AG09319 (cell line): Measurements from ENCODE around the gene ARL4D.
"Not testable (repeated sequence)": the region's sequence is repeated elsewhere in the genome, so short reads cannot be mapped to it uniquely, and the experiment has no call there.

Source experiments
- DNase-seq: peaks from one replicate; pipeline ENCODE4 v3.0.0-alpha.2; 2010; ENCODE audit warnings: low read depth; ENCODE audit errors: extremely low read depth
- TF ChIP-seq, protein P1 (sequence below): IDR thresholded peaks from 2 replicates; pipeline ENCODE4 v1.5.1; 2011; ENCODE audit warnings: low read depth, mild to moderate bottlenecking, inconsistent platforms, low read length, moderate library complexity

ARL4D gene

DNA sequence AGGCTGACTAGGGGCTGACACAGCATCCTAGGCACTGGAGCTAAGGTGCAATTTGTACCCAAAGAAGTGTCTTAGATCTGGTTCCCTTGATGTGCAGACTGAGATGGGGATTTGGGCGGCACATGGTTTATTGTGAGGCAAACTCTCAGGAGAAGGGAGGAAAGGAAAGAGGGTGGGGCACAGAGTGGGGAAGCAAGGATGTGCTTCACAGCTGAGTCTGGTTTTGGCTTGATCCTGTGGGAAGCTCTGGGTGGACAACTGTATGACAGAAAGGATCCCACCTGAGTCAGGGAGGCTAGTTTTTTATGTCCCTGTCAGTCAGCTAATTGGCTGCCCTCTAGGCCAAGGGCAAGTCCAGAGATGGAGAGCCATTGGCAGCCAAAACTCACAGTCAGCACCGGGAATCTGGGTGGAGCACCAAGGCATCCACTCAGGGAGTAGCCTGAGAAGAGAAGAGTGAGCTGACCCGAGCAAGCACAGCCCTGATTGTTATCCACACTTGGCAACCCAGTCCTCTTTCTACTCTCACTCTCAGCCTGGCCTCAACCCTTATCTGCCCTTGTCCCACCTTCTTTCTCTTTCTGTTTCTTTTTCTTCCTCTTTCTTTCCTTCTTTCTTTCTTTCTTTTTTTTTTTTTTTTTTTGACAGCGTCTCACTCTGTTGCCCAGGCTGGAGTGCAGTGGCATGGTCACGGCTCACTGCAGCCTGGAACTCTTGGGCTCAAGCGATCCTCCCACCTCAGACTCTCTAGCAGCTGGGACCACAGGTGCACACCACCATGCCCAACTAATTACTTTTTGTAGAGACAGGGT, 12.0 kb downstream of the ARL4D start:
- DNase-seq: no peak
- TF ChIP-seq, protein P1, sequence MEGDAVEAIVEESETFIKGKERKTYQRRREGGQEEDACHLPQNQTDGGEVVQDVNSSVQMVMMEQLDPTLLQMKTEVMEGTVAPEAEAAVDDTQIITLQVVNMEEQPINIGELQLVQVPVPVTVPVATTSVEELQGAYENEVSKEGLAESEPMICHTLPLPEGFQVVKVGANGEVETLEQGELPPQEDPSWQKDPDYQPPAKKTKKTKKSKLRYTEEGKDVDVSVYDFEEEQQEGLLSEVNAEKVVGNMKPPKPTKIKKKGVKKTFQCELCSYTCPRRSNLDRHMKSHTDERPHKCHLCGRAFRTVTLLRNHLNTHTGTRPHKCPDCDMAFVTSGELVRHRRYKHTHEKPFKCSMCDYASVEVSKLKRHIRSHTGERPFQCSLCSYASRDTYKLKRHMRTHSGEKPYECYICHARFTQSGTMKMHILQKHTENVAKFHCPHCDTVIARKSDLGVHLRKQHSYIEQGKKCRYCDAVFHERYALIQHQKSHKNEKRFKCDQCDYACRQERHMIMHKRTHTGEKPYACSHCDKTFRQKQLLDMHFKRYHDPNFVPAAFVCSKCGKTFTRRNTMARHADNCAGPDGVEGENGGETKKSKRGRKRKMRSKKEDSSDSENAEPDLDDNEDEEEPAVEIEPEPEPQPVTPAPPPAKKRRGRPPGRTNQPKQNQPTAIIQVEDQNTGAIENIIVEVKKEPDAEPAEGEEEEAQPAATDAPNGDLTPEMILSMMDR: no peak

DNA sequence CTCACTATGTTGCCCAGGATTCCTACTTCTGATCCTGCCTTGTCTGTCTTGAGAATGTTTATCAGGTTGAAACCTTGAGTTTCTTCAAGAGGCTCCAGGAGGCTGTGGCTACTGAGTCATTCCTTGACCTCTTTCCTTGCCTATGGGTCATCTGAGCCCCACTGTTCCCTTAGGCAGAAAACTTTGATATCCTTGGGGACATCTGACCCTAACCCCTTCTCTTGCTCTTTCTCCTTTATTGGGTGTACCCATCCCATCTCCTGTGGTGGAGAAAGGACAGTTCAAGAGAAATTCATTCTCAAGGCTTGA, 12.5 kb downstream of the ARL4D start:
- no peak for DNase-seq
- TF ChIP-seq, protein P1: no peak

DNA sequence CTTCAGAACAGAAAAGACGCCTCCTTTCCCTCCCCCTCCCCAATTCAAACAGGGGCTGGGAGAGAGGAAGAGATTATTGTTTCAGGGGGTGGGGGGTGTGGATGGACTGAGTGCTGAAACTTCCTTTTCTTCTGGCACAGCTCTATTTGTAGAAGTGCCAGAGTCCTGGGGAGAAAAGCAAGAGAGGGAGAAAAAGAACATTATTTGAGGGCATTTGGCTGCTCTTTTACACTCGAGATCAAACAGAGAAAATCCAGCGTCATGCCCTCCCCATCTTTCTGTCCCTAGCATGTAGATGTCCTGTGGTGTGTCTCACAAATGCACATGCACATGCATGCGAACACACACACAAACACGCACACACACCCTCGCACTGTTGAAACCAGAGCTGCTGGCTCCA, 13.0 kb downstream of the ARL4D start:
- DNase-seq: no peak
- TF ChIP-seq, protein P1: no peak

DNA sequence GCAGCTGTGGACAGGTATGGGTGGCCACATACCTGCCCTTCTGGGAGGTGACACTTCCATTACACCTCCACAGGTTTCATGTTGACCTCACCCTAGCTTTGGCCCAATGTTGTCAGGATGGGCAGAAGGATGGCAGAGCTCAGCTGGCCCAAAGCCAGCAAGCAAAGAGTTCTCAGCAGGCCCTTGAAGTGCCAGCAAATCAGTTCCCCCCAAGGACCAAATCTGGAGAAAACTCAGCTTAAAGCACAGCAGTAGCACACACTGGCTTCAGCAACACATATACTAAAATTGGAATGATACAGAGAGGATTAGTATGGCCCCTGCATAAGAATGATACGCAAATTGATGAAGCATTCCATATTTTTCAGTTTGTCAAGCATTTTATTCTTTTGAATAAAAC, 13.4 kb downstream of the ARL4D start:
- TF ChIP-seq, protein P1: no peak
- DNase-seq: no peak

DNA sequence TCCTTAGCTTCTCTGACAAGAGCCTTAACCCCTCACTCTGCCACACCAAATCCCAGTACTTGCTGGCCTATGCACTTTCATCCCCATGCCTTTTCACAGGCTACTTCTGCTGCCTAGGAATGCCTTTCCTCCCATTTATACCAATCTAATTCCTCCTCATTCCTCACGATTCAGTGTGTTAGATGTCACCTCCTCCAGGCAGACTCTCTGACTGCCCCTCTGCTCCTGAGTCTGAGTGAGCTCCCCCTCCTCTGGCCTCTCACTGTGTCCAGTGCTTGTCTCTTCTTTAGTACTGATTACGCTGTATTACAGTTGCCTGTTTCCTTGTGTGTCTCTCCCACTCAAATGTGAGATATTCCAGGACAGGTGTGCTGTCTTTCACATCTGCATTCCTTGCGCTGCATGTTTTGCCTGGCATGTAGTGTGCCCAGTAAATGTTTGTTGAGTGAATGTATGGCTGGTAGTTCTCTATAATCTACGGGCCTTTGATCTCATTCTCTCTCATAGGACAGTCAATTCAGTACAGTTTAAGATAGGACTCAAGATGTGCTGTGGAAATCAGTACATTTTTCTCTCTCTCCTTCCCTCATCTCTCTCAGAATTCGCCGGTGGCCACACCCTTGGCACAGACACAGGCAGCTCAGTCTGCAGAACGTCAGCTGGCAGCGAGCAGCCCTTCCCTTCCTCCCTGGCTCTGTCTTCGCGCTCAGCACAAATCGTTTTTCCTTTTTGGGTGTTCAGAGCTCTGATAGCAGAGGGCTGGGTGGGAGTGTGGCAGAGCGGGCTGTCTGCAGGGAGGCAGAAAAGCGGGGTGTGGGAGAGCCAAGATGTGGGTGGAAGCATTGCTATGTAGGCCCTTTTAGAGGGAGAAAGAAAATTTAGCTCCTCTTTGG, 18.5 kb downstream of the ARL4D start:
- DNase-seq: peak; percentile 30
- TF ChIP-seq, protein P1: no peak

DNA sequence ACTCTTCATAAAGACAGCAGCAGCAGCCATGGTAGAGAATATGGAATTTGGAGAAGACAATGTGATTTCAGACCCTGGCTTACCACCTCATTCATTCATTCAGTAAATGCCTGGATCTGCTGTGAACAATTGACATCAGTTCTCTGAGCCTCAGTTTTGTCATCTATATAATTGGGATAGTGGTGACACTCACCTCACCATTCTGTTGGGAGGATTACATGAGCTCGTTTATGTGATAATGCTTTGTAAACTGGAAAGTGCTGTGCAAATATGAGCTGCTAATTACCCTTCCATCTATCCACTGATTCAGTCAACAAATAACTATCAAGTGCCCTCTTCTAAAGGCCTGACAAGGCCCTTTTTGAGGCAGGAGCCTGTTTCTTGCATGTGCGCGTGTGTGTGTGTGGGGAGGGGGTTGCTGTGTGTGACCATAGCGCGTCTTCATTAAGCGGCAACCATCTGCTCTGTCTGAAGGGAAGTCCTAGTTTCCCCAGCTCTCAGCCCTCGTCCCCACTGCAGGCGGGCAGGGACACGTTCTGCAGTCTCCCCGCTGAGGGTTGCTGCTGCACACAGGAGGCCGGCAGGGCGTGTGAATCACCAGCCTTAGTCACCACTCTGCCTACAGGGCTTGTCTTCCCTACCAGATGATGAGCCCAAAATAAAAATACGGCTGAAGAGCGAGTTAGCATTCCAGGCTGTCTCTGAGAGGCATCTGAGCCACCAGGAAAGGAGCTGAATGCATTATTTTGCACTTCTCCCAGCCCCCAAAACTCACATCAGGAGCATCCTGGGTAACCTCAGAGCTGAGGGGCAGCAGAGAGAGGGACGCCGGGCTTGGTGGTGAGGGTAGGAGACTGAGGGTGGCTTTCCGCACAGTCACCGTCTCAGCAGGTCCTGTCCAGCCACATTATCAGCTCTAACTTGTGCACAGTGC, 19.9 kb downstream of the ARL4D start:
- DNase-seq: peak; percentile 42
- TF ChIP-seq, protein P1: peak; percentile 21

DNA sequence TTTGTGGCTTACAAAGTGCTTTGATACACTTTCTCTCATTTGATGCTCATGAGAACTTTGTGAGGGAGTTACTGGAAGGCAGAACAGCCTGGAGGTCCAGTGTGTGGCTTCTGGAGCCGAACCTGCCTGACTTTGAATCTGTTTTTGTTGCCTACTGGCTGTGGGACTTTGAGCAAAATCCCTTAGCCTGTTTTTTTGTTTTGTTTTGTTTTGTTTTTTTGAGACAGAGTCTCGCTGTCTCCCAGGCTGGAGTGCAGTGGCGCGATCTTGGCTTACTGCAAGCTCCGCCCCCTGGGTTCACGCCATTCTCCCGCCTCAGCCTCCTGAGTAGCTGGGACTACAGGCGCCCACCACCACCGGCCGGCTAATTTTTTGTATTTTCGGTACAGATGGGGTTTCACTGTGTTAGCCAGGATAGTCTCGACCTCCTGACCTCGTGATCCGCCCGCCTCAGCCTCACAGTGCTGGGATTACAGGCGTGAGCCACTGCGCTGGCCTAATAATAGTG, 20.6 kb downstream of the ARL4D start:
- not testable (repeated sequence) for DNase-seq
